ENCODE data around the gene FAM3B.

FAM3B gene

GRCh38 chr21:41369920-41370839 is 53.6 kb downstream of the FAM3B start:
- no peak for DNase-seq

GRCh38 chr21:41370840-41371684 is 54.5 kb downstream of the FAM3B start:
- DNase-seq = no peak

GRCh38 chr21:41371685-41372030 is 55.1 kb downstream of the FAM3B start:
- no peak for DNase-seq

GRCh38 chr21:41373253-41373652 is 56.7 kb downstream of the FAM3B start:
- DNase-seq = no peak

GRCh38 chr21:41373763-41374162 is 57.2 kb downstream of the FAM3B start:
- no peak for DNase-seq

GRCh38 chr21:41374177-41374712 is 57.6 kb downstream of the FAM3B start:
- DNase-seq = no peak

GRCh38 chr21:41374867-41375533 is 58.4 kb downstream of the FAM3B start:
- DNase-seq = no peak

- no peak for DNase-seq
Observed at GRCh38 chr21:41375875-41376274, 59.3 kb downstream of the FAM3B start.

- no peak for DNase-seq
Observed at GRCh38 chr21:41377715-41378114, 61.1 kb downstream of the FAM3B start.

GRCh38 chr21:41378849-41379248 is 62.2 kb downstream of the FAM3B start:
- DNase-seq = no peak

- DNase-seq = no peak
Observed at GRCh38 chr21:41379901-41380300, 63.3 kb downstream of the FAM3B start.

GRCh38 chr21:41381731-41382130 is 65.1 kb downstream of the FAM3B start:
- no peak for DNase-seq

GRCh38 chr21:41387042-41387819 is 70.6 kb downstream of the FAM3B start:
- no peak for DNase-seq

- no peak for DNase-seq
Observed at GRCh38 chr21:41387824-41388223, 71.2 kb downstream of the FAM3B start.

GRCh38 chr21:41388259-41388658 is 71.7 kb downstream of the FAM3B start:
- DNase-seq = no peak

- DNase-seq = no peak
Observed at GRCh38 chr21:41390043-41390639, 73.5 kb downstream of the FAM3B start.

GRCh38 chr21:41393876-41394465 is 77.4 kb downstream of the FAM3B start:
- no peak for DNase-seq

GRCh38 chr21:41396558-41397075 is 80.0 kb downstream of the FAM3B start:
- DNase-seq = peak; percentile 32

- DNase-seq = no peak
Observed at GRCh38 chr21:41397471-41397891, 80.9 kb downstream of the FAM3B start.

GRCh38 chr21:41398251-41398650 is 81.7 kb downstream of the FAM3B start:
- no peak for DNase-seq

GRCh38 chr21:41398831-41399230 is 82.2 kb downstream of the FAM3B start:
- no peak for DNase-seq
